NB4 (cell line): ENCODE data around the gene PLCH2.

Source experiments
- POLR2A ChIP-seq: IDR thresholded peaks from 2 replicates; pipeline ENCODE4 v1.6.1; 2011; ENCODE audit warnings: mild to moderate bottlenecking; ENCODE audit not compliant: insufficient read length; ENCODE audit errors: extremely low read depth
- TF ChIP-seq, protein P1 (sequence below): IDR thresholded peaks from one replicate; pipeline ENCODE4 v1.5.1; 2012; ENCODE audit warnings: low read depth, low read length

DNA sequence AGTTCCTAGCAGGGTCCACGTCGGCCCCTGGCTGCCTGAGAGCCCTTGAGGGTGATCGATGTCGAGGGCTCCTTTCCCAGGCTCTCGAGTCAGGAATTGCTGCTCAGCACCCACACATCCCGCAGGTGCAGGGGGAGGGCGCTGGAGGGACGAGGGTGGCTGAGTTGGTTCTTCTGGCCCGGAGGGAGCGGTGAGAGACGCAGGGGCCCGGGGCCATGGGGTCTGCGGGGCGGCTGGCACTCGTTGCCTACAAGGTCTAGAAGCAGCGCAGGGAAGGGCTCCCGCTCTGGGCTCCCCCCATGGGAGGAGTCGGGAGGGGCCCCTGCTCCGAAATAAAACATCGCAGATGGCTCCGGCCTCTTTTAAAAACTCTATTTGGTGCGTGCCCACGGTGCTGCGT, 32.1 kb downstream of the PLCH2 start:
- TF ChIP-seq POLR2A = no peak
- TF ChIP-seq, protein P1, sequence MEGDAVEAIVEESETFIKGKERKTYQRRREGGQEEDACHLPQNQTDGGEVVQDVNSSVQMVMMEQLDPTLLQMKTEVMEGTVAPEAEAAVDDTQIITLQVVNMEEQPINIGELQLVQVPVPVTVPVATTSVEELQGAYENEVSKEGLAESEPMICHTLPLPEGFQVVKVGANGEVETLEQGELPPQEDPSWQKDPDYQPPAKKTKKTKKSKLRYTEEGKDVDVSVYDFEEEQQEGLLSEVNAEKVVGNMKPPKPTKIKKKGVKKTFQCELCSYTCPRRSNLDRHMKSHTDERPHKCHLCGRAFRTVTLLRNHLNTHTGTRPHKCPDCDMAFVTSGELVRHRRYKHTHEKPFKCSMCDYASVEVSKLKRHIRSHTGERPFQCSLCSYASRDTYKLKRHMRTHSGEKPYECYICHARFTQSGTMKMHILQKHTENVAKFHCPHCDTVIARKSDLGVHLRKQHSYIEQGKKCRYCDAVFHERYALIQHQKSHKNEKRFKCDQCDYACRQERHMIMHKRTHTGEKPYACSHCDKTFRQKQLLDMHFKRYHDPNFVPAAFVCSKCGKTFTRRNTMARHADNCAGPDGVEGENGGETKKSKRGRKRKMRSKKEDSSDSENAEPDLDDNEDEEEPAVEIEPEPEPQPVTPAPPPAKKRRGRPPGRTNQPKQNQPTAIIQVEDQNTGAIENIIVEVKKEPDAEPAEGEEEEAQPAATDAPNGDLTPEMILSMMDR = no peak
